Activated naive CD8-positive, alpha-beta T cell treated with anti-CD3 and anti-CD28 coated beads for 36 hours (primary cell): Measurements from ENCODE around the gene CDH19. TPM values are rescaled to one million over a fixed set of nuclear protein-coding genes. Genes with fewer than 3 reads are reported as not detected.

Experiments
- DNase-seq: peaks from one replicate; pipeline ENCODE4 v3.0.0; 2021
- H3K27ac Mint-ChIP-seq: one replicate; pipeline ENCODE4 v1.8.0; 2022; ENCODE audit warnings: mild to moderate bottlenecking, moderate library complexity, mixed read lengths
- H3K27me3 Mint-ChIP-seq: one replicate; pipeline ENCODE4 v1.8.0; 2022; ENCODE audit warnings: mild to moderate bottlenecking, mixed read lengths
- H3K36me3 Mint-ChIP-seq: one replicate; pipeline ENCODE4 v1.8.0; 2021; ENCODE audit warnings: mild to moderate bottlenecking, mixed read lengths
- H3K4me1 Mint-ChIP-seq: one replicate; pipeline ENCODE4 v1.8.0; 2021; ENCODE audit warnings: mixed read lengths
- H3K4me3 Mint-ChIP-seq: one replicate; pipeline ENCODE4 v1.8.0; 2022; ENCODE audit warnings: mild to moderate bottlenecking, moderate library complexity, mixed read lengths
- H3K9me3 Mint-ChIP-seq: one replicate; pipeline ENCODE4 v1.8.0; 2022; ENCODE audit warnings: mixed read lengths
- total RNA-seq, 2 experiments: library from RNA; stranded (reverse); gene quantifications; one replicate each; pipeline ENCODE4 v1.2.3, GENCODE V29; 2021

Gene CDH19, protein sequence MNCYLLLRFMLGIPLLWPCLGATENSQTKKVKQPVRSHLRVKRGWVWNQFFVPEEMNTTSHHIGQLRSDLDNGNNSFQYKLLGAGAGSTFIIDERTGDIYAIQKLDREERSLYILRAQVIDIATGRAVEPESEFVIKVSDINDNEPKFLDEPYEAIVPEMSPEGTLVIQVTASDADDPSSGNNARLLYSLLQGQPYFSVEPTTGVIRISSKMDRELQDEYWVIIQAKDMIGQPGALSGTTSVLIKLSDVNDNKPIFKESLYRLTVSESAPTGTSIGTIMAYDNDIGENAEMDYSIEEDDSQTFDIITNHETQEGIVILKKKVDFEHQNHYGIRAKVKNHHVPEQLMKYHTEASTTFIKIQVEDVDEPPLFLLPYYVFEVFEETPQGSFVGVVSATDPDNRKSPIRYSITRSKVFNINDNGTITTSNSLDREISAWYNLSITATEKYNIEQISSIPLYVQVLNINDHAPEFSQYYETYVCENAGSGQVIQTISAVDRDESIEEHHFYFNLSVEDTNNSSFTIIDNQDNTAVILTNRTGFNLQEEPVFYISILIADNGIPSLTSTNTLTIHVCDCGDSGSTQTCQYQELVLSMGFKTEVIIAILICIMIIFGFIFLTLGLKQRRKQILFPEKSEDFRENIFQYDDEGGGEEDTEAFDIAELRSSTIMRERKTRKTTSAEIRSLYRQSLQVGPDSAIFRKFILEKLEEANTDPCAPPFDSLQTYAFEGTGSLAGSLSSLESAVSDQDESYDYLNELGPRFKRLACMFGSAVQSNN
- not detected for total RNA-seq

DNA sequence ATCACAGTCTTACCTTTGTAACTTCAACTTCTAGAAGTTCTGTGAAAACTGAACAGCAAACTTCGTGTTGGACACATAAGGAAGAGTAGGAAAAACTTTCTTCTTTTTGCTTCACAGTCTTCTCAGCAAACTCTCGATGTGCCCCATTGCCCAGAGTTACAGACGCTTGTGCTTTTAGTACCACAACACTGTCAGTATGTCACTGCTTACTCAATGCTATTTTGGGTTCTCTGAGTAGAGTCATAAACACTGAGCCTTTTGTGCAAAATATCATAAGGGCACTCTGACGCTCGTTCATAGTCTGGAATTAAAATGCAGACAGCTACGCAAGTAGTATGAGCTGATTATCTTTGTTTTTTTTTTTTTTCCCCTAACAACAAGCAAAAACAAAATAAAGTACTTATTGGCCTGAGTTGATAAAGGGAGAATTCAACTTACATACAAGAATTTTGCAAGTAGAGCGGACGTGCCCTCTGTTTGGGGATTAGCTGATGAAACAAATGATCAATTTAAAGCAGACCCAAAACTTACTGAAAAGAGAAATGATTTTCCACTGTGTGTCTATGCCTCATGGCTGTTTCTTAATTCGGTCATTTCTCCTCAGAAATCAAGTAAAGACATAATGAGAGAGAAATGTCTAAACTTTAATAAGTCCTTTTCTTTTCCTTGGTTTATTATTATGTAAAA lies at the start of gene CDH19:
Gene CDH19, minus strand, starts transcription at position 150 of the 687 bp plus-strand sequence. CDS start 31,886 bp downstream, outside the sequence.
- Mint-ChIP-seq H3K4me3 (no peak within 1 kb of the TSS), H3K27me3 (no peaks in the 10 kb centered on the region), H3K4me1 (no peaks in the 10 kb centered on the region), H3K27ac (no peak within 1 kb of the TSS), H3K36me3 (no peaks in the 10 kb centered on the region), H3K9me3 (no peaks in the 10 kb centered on the region)
- no peak for DNase-seq

DNA sequence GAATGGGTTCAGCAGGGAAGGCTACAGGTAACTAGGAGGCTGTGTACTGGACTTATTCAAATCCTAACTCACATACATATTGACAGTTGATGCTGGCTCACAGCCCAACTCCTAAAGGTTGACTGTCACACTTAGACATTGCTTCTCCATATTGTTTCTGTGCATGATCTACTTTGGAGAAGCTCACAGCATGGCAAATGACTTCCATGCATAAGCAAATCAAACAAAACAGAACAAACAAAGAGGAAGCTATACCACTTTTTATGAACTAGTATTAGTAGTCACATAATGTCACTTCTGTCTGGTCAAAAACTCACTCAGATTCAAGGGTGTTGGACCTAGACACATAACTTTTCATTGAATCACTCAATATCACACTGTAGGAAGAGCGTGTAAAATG lies 43.8 kb upstream of the CDH19 start:
- H3K27me3 Mint-ChIP-seq: no peaks in the 10 kb centered on the region
- no peak overlapping the region for H3K27ac Mint-ChIP-seq
- no peaks in the 10 kb centered on the region for H3K36me3 Mint-ChIP-seq
- H3K4me3 Mint-ChIP-seq: no peak overlapping the region
- no peaks in the 10 kb centered on the region for H3K9me3 Mint-ChIP-seq
- H3K4me1 Mint-ChIP-seq: no peaks in the 10 kb centered on the region
- no peak for DNase-seq

DNA sequence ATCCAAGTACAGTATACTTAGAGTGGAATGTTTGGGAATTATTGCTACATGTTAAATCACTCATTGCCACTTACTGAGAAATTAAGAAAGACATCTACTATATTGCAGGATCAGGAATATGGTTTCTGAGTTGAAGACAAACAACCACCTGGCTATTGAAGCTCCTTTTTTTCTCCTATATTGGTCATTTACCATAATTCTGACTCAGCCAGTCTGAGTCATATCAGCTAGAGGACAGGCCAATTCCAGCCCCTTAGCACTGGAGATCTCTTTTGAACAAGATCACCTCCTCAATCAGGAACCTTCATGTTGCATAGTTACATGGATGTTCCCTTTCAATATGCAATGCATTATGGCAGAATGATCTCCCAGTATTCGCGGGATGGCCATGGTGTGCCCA lies 42.7 kb upstream of the CDH19 start:
- Mint-ChIP-seq H3K36me3 (no peaks in the 10 kb centered on the region), H3K4me1 (no peaks in the 10 kb centered on the region), H3K27me3 (no peaks in the 10 kb centered on the region), H3K4me3 (no peak overlapping the region), H3K27ac (no peak overlapping the region), H3K9me3 (no peaks in the 10 kb centered on the region)
- no peak for DNase-seq

DNA sequence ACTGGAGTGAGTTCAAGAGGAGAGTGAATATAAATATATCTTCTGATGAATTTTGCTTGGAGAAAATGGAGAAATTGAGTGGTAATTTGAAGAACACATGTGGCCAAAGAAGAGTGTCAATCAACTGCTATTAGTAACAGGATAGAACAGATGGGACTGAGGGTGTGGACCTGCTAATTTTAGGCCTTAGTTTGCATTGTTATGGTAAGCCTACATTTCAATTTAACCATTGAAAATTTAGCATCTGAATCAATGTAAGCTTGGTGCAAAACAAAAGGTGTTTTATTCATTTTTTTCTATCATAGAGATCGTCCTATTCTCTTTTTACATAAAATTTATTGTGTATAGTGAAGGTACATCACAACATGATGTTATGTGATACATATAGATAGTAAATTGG lies 42.1 kb upstream of the CDH19 start:
- H3K4me1 Mint-ChIP-seq: no peaks in the 10 kb centered on the region
- no peaks in the 10 kb centered on the region for H3K36me3 Mint-ChIP-seq
- H3K27me3 Mint-ChIP-seq: no peaks in the 10 kb centered on the region
- H3K9me3 Mint-ChIP-seq: no peaks in the 10 kb centered on the region
- H3K27ac Mint-ChIP-seq: no peak overlapping the region
- no peak overlapping the region for H3K4me3 Mint-ChIP-seq
- DNase-seq: no peak

DNA sequence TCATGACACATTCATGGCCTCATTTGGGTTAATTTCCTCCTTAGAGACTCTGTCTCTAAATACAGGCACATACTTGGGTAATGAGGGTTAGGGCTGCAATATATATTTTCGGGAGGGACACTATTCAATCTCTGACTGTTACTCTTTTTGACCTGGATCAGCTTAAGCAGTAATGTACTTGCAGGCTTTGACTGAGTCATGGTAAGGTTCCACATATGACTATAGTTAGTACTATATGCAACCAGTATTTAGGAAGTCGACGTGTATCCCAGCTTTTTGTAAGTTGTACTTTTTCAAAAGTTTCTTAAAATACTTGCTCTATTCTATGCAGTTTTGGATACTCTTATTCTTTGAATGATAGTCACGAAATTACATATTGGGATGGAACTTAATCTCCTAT lies 37.2 kb upstream of the CDH19 start:
- H3K4me3 Mint-ChIP-seq: no peak overlapping the region
- H3K27me3 Mint-ChIP-seq: no peaks in the 10 kb centered on the region
- H3K36me3 Mint-ChIP-seq: no peaks in the 10 kb centered on the region
- no peak for DNase-seq
- H3K4me1 Mint-ChIP-seq: no peaks in the 10 kb centered on the region
- H3K9me3 Mint-ChIP-seq: peaks cover 4% of the 10 kb centered on the region
- H3K27ac Mint-ChIP-seq: no peak overlapping the region

DNA sequence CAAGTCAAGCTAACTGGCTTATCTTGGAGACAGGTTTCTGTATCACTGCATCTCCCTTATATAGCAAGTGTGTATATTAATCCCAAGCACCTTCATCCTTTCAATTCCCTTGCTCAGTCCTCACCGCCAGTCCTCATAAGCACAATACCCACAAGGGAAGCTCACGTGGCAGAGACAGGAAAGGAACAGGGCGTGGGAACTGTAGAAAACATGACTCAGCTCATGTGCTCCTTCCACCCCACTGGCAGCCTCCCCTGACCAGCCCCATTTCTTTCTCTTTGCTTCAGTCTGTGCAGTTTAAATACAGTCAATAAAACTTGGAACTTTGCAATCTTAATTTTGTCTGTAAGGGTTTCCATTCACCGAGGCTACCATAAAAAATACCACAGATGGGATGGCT lies 36.5 kb upstream of the CDH19 start:
- no peaks in the 10 kb centered on the region for H3K27me3 Mint-ChIP-seq
- H3K4me3 Mint-ChIP-seq: no peak overlapping the region
- H3K27ac Mint-ChIP-seq: no peak overlapping the region
- peaks cover 5% of the 10 kb centered on the region for H3K9me3 Mint-ChIP-seq
- no peaks in the 10 kb centered on the region for H3K36me3 Mint-ChIP-seq
- H3K4me1 Mint-ChIP-seq: no peaks in the 10 kb centered on the region
- no peak for DNase-seq

DNA sequence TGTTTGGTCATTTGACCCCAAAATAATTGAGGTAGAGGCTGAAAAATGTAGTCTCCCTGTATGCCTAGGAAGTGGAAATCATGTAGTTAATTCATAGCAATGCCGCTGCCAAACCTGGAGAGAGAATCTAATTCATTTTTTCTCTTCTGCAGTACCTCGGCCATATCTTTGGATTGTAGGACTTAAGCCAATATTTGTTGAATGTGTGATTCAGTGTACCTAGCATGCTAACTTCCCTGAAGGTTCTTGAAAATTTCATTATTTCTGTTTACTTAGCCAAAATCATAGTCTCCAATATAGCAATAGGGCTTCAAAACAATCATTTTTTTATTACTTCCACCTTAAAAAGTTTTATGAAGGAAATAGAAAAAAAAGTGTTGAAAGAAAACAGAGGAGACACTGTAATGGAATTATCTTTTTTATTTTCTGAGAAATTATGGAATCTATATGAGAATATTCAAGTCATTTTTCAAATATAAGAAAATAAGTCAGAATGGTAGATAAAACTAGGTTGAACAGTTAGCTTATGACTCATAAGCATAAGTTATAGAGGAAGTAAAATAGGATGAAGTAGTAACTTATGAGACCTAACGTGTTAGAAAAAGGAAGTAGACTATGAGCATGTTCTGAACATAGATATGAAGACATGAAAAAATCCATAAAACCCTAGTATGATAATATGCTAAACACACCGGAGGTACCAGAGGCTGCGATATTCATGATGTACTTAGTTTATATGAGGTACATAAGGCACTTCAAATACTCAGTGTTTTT lies 35.2 kb upstream of the CDH19 start:
- H3K36me3 Mint-ChIP-seq: no peaks in the 10 kb centered on the region
- no peak overlapping the region for H3K4me3 Mint-ChIP-seq
- H3K27ac Mint-ChIP-seq: no peak overlapping the region
- H3K4me1 Mint-ChIP-seq: no peaks in the 10 kb centered on the region
- no peaks in the 10 kb centered on the region for H3K27me3 Mint-ChIP-seq
- no peak for DNase-seq
- H3K9me3 Mint-ChIP-seq: peaks cover 5% of the 10 kb centered on the region

DNA sequence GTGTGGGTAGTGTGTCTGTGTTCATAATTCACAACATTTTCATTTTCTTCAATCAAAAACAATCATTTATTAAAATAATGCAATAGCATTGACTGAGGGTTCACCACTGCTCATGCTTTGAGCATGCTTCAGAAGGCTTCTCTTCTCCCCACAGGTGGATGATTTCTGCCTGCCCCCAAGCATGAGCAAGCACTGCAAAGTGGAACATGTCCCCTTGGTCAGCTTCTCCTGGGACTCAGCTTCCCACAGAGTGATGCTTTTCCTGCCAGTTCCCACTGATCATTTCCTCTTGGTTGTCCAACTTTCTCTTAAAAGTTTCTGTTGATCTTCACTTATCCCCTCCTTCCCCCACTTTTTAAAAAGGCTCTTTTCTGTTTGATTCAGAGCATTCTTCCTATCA lies 31.5 kb upstream of the CDH19 start:
- no peak for DNase-seq
- no peak overlapping the region for H3K4me3 Mint-ChIP-seq
- no peak overlapping the region for H3K27ac Mint-ChIP-seq
- no peaks in the 10 kb centered on the region for H3K4me1 Mint-ChIP-seq
- H3K36me3 Mint-ChIP-seq: no peaks in the 10 kb centered on the region
- H3K9me3 Mint-ChIP-seq: peaks cover 5% of the 10 kb centered on the region
- no peaks in the 10 kb centered on the region for H3K27me3 Mint-ChIP-seq

DNA sequence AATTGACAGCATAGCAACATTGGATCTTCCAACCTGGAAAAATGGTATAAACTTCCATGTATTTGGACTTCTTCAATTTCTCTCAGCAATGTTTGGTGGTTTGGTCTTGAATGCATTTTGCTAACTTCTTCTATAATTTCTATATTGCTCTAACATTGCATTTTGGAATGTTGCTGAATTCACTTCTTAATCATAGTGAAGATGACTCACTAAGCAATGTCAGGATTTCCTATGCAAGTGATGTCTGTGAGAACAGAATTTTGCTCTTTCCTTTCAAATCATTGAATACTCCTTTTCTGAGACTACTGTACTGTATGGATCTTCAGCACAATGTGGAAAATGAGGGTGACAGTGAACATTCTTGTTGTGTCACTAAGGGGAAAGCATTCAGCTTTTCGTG lies 28.9 kb upstream of the CDH19 start:
- H3K36me3 Mint-ChIP-seq: no peaks in the 10 kb centered on the region
- peaks cover 1% of the 10 kb centered on the region for H3K9me3 Mint-ChIP-seq
- H3K27ac Mint-ChIP-seq: no peak overlapping the region
- no peaks in the 10 kb centered on the region for H3K27me3 Mint-ChIP-seq
- no peak for DNase-seq
- H3K4me1 Mint-ChIP-seq: no peaks in the 10 kb centered on the region
- H3K4me3 Mint-ChIP-seq: no peak overlapping the region

DNA sequence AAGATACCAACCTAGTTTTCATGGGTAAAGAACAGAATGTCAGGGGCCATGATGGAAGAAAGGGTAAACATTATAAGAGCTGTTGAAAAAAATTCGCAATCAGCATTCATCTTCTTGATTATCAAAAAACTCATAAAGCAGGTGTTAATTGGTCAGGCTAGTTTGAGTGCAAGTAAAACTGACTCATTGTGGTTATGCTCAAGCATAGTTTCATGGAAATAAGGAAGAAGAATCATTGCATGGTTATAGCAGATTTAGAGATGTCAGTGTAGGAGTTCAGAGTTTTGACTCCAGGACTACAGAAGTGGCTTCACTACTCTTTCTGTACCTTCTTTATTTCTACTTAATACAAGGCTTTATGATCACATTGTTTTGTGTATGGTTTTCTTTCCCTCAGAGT lies 26.9 kb upstream of the CDH19 start:
- no peak overlapping the region for H3K4me3 Mint-ChIP-seq
- no peak overlapping the region for H3K27ac Mint-ChIP-seq
- H3K27me3 Mint-ChIP-seq: no peaks in the 10 kb centered on the region
- no peak for DNase-seq
- no peaks in the 10 kb centered on the region for H3K4me1 Mint-ChIP-seq
- H3K9me3 Mint-ChIP-seq: peaks cover 1% of the 10 kb centered on the region
- no peaks in the 10 kb centered on the region for H3K36me3 Mint-ChIP-seq

DNA sequence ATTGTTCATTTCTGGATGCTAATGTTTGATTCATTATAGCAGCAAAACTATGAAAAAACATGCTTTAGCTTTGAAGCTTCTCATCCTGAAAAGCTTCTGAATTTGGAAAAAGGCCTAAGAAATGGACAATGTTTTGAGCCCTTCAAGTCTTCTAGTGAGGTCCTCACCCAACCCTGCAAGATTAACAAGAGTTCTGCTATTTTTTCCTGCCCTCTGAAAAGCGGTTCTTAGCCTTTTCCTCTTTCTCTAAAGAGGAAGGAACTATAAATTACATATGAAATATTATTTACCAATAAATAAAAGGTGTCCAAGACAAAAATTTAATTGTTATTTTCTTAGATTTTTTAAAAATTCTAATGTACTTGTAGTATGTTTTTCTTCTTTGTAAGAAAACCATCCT lies 19.9 kb upstream of the CDH19 start:
- Mint-ChIP-seq H3K4me1 (no peaks in the 10 kb centered on the region), H3K27ac (no peak overlapping the region), H3K9me3 (peaks cover 5% of the 10 kb centered on the region), H3K4me3 (no peak overlapping the region), H3K36me3 (no peaks in the 10 kb centered on the region), H3K27me3 (no peaks in the 10 kb centered on the region)
- DNase-seq: no peak

DNA sequence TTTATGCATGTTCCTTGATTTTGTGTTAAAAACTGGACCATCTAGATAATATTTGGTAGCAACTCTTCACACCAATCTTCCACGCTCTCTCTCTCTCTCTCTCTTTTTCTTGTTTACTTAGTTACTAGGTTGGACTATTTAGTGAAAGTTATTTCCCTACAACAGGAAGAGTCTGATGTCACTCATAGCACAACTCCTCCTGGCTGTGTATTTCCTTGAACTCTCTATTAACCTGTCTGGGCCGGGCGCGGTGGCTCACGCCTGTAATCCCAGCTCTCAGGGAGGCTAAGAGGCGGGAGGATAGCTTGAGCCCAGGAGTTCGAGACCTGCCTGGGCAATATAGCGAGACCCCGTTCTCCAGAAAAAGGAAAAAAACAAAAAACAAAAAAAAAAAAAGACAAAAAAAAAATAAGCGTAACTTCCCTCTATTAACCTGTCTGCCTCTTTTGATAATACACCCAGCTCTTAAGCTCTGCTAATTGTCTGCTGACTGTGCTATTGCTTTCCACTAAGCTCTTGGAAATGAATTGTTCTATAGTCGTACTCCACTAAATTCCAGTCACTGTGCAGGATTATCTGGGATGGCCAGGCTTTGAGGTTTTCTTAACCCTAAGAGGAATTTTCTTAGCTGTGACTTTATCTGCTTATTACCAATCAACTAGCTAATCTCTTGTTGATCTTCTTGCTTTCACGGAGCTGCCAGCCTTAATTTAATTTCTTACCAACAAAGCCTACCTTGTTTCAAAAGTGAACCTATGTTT lies 18.1 kb upstream of the CDH19 start:
- no peaks in the 10 kb centered on the region for H3K4me1 Mint-ChIP-seq
- H3K36me3 Mint-ChIP-seq: no peaks in the 10 kb centered on the region
- DNase-seq: no peak
- no peaks in the 10 kb centered on the region for H3K27me3 Mint-ChIP-seq
- H3K4me3 Mint-ChIP-seq: no peak overlapping the region
- H3K27ac Mint-ChIP-seq: no peak overlapping the region
- H3K9me3 Mint-ChIP-seq: peaks cover 6% of the 10 kb centered on the region

DNA sequence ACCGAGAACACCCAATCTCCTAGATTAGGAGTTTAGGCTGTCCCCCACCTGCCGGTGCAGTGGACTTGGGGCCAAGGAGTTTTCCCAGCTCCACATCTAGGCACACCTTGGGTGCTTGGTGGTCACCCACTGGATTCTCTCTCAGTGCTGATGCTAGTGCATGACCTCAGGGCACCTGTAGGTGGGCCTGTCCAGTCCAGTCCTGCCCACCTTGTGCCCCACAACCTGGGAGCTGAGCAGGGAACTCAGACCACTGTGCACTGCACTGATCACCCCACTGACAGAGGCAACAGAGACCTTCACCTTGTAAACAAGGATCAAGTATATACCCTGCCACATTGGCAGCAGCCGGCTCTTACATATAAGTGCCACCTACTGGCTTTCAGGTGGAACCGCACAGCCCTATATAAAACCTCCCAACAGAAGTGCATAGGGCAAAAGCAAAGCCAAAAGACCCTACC lies 12.7 kb upstream of the CDH19 start:
- DNase-seq: no peak
- Mint-ChIP-seq H3K27ac (no peak overlapping the region), H3K36me3 (no peaks in the 10 kb centered on the region), H3K4me1 (no peaks in the 10 kb centered on the region), H3K4me3 (no peak overlapping the region), H3K27me3 (no peaks in the 10 kb centered on the region), H3K9me3 (peaks cover 4% of the 10 kb centered on the region)

DNA sequence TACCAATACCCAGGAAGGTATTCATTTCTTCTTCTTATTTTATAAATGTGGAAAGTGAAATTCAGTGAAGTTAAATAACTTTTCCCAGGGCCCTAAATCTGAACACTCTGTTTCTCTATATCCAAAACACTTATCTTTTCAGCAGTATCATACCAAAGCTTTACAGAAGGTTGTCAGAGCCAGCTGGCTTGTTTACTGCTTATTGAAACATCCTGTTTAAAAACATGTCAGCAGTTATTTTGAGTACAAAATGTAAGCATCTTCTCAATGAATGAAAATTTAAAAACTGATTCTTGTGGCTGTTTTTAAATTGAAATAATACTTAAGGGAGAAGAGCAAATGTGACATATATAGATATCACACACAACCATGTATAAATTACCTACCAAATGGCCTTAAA lies 11.3 kb upstream of the CDH19 start:
- H3K4me3 Mint-ChIP-seq: no peak overlapping the region
- no peaks in the 10 kb centered on the region for H3K36me3 Mint-ChIP-seq
- no peak overlapping the region for H3K27ac Mint-ChIP-seq
- no peak for DNase-seq
- H3K9me3 Mint-ChIP-seq: peaks cover 1% of the 10 kb centered on the region
- H3K4me1 Mint-ChIP-seq: no peaks in the 10 kb centered on the region
- no peaks in the 10 kb centered on the region for H3K27me3 Mint-ChIP-seq
